IPS-15b (cell line): Measurements from ENCODE around the gene NPY2R.

Experiments used
- H3K27me3 ChIP-seq: one replicate; pipeline ENCODE4 v1.6.1; 2013; ENCODE audit warnings: low read length; ENCODE audit not compliant: control insufficient read depth, insufficient read depth
- H3K36me3 ChIP-seq: one replicate; pipeline ENCODE4 v1.6.1; 2013; ENCODE audit warnings: low read length; ENCODE audit not compliant: control insufficient read depth, insufficient read depth
- H3K4me1 ChIP-seq: one replicate; pipeline ENCODE4 v1.6.1; 2013; ENCODE audit warnings: mild to moderate bottlenecking, low read length; ENCODE audit not compliant: control insufficient read depth, insufficient read depth
- H3K4me3 ChIP-seq: one replicate; pipeline ENCODE4 v1.5.1; 2013; ENCODE audit warnings: low read depth, low read length
- H3K9ac ChIP-seq: one replicate; pipeline ENCODE4 v1.6.1; 2013; ENCODE audit warnings: low read depth, mild to moderate bottlenecking, low read length
- H3K9me3 ChIP-seq: one replicate; pipeline ENCODE4 v1.6.1; 2013; ENCODE audit warnings: mild to moderate bottlenecking, low read length; ENCODE audit not compliant: control insufficient read depth, insufficient read depth

NPY2R gene

DNA sequence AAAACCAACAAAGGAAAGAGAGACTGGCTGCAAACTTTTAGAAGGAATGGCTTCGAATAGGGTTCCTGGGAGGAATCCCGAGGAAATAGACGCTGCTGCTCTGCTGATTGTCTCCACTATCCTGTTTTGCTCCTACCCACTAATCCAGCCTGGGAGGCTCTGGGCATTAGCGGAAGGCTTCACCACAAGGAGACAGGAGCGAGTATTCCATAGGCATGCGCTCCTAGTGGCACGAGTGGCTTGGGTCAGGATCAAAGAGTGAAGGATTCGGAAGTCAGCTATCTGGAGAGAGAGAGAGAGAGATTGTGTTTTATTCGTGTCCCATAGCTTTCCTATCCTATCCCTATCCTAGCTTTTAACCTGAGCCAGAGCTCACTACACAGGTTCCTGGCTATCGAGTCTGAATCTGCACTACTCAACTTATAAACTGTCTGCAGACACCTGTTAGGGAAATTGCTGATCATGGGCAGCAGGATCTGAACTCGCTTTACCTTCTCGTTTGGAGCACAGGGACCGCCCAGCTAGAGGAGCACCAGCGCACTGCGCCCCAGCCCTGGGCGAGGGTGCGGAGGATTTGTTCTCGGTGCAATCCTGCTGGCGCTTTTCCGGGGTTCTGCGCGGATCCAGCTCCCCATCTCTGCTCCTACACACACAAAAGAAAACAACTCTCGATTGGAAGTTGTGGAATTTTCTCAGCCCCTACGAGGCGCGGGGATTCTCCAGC, 740 bp upstream of the NPY2R start:
- Histone ChIP-seq H3K4me1 (peaks cover 16% of the 10 kb centered on the region), H3K4me3 (peak overlapping the region; percentile 57)

GRCh38 chr4:155220025-155220424, 11.6 kb downstream of the NPY2R start:
- no peaks in the 10 kb centered on the region for H3K27me3 ChIP-seq
- no peaks in the 10 kb centered on the region for H3K9me3 ChIP-seq
- no peak overlapping the region for H3K9ac ChIP-seq
- H3K36me3 ChIP-seq, result no peaks in the 10 kb centered on the region
- H3K4me3 ChIP-seq, result no peak overlapping the region
- H3K4me1 ChIP-seq, result no peaks in the 10 kb centered on the region

More for the DNA sequence above, 740 bp upstream of the NPY2R start:
- Histone ChIP-seq H3K27me3 (peaks cover 44% of the 10 kb centered on the region), H3K36me3 (no peaks in the 10 kb centered on the region), H3K9me3 (no peaks in the 10 kb centered on the region), H3K9ac (no peak overlapping the region)

GRCh38 chr4:155227131-155227530, 18.7 kb downstream of the NPY2R start:
- Histone ChIP-seq H3K9ac (no peak overlapping the region), H3K9me3 (no peaks in the 10 kb centered on the region), H3K4me1 (no peaks in the 10 kb centered on the region), H3K27me3 (no peaks in the 10 kb centered on the region), H3K36me3 (no peaks in the 10 kb centered on the region), H3K4me3 (no peak overlapping the region)

DNA sequence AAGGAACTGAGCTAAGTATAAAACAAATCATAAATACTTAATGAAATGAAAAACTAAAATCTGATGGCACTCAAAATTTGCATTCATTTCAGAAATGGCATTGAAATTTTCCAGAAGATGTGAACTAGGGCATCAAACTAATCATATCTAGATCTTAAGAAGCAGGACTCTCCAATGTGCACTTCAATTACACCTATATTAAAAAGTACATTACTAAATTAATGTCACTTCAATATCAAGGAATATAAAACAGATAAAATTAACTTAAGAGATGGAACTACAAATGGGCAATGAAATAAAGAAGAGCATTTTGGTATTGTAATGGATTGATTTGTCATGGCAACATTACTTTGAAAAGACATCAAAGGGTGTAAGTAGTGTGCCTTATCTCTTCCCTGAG, 20.3 kb downstream of the NPY2R start:
- H3K9me3 ChIP-seq, result no peaks in the 10 kb centered on the region
- H3K9ac ChIP-seq, result no peak overlapping the region
- H3K36me3 ChIP-seq, result no peaks in the 10 kb centered on the region

DNA sequence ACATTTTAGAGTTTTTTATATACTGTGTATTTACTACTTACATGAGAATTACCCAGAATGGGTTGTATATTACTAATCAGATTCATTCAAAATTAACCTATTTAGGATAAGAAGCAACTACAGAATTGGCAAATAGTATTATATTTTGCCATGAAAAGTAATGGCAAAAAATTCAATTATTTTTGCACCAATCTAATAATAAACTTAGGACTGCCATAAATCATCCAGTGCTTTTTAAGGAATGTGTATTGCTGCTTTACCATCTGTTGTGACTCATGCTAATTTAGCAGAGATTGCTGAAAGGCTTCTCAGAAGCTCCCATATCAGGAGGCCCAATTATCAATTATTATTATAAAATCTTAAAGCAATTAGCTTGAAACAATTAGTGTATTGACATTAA, 24.0 kb downstream of the NPY2R start:
- H3K9me3 ChIP-seq, result no peaks in the 10 kb centered on the region
- H3K36me3 ChIP-seq, result no peaks in the 10 kb centered on the region
- H3K9ac ChIP-seq, result no peak overlapping the region
- H3K4me3 ChIP-seq, result no peak overlapping the region
- no peaks in the 10 kb centered on the region for H3K27me3 ChIP-seq
- no peaks in the 10 kb centered on the region for H3K4me1 ChIP-seq

More for the DNA sequence above, 20.3 kb downstream of the NPY2R start:
- Histone ChIP-seq H3K4me3 (no peak overlapping the region), H3K27me3 (no peaks in the 10 kb centered on the region), H3K4me1 (no peaks in the 10 kb centered on the region)

- Histone ChIP-seq H3K9ac (no peak overlapping the region), H3K4me1 (no peaks in the 10 kb centered on the region), H3K27me3 (no peaks in the 10 kb centered on the region), H3K36me3 (no peaks in the 10 kb centered on the region), H3K4me3 (no peak overlapping the region), H3K9me3 (no peaks in the 10 kb centered on the region)
Observed at GRCh38 chr4:155234206-155234605, 25.8 kb downstream of the NPY2R start.

DNA sequence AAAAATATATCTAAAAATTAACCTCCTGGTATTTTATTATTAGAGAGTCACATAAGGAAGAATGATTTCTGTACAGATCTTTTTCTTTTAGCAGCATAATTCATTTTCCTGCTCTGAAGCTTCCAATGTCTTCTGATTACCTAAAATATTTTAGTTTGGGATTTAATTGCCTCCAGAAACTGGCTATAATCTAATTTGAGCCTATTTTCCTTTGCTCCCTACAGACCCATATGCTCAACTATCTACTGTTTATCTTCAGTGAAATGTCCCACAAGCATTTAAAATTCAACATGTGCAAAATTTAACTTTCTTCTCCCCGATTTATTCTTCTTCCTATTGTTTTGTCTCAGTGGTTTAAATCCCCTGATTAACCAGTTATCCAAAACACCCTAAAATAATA, 29.1 kb downstream of the NPY2R start:
- no peak overlapping the region for H3K4me3 ChIP-seq
- no peaks in the 10 kb centered on the region for H3K27me3 ChIP-seq
- H3K4me1 ChIP-seq, result no peaks in the 10 kb centered on the region
- no peaks in the 10 kb centered on the region for H3K36me3 ChIP-seq
- no peaks in the 10 kb centered on the region for H3K9me3 ChIP-seq
- no peak overlapping the region for H3K9ac ChIP-seq

GRCh38 chr4:155241225-155241624, 32.8 kb downstream of the NPY2R start:
- H3K9me3 ChIP-seq, result no peaks in the 10 kb centered on the region
- no peak overlapping the region for H3K4me3 ChIP-seq
- no peaks in the 10 kb centered on the region for H3K27me3 ChIP-seq
- no peak overlapping the region for H3K9ac ChIP-seq
- H3K4me1 ChIP-seq, result no peaks in the 10 kb centered on the region
- no peaks in the 10 kb centered on the region for H3K36me3 ChIP-seq

- no peaks in the 10 kb centered on the region for H3K27me3 ChIP-seq
- no peak overlapping the region for H3K9ac ChIP-seq
- H3K9me3 ChIP-seq, result no peaks in the 10 kb centered on the region
- H3K4me1 ChIP-seq, result no peaks in the 10 kb centered on the region
- H3K36me3 ChIP-seq, result no peaks in the 10 kb centered on the region
- no peak overlapping the region for H3K4me3 ChIP-seq
Observed at GRCh38 chr4:155241664-155242063, 33.2 kb downstream of the NPY2R start.

DNA sequence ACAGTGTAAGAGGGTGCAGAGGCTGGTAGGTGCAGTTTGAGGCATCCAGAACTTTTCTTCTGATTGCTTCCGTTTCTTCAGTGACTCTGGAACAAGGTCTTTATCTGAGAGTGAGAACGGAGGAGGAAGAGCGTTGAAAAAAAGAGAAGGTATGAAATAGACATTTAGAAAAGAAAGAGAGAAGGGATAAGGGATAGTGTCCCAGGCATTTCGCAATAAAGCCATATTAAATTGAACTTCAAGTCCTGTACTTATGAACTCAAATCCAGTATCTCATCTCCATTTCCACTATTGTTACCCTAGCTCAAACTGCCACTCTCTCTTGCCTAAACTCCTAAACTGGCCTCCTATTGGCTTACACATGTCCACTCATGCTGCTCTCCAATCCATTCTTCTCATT, 36.7 kb downstream of the NPY2R start:
- no peak overlapping the region for H3K4me3 ChIP-seq
- H3K9me3 ChIP-seq, result no peaks in the 10 kb centered on the region
- no peaks in the 10 kb centered on the region for H3K4me1 ChIP-seq
- no peaks in the 10 kb centered on the region for H3K27me3 ChIP-seq
- H3K9ac ChIP-seq, result no peak overlapping the region
- no peaks in the 10 kb centered on the region for H3K36me3 ChIP-seq

DNA sequence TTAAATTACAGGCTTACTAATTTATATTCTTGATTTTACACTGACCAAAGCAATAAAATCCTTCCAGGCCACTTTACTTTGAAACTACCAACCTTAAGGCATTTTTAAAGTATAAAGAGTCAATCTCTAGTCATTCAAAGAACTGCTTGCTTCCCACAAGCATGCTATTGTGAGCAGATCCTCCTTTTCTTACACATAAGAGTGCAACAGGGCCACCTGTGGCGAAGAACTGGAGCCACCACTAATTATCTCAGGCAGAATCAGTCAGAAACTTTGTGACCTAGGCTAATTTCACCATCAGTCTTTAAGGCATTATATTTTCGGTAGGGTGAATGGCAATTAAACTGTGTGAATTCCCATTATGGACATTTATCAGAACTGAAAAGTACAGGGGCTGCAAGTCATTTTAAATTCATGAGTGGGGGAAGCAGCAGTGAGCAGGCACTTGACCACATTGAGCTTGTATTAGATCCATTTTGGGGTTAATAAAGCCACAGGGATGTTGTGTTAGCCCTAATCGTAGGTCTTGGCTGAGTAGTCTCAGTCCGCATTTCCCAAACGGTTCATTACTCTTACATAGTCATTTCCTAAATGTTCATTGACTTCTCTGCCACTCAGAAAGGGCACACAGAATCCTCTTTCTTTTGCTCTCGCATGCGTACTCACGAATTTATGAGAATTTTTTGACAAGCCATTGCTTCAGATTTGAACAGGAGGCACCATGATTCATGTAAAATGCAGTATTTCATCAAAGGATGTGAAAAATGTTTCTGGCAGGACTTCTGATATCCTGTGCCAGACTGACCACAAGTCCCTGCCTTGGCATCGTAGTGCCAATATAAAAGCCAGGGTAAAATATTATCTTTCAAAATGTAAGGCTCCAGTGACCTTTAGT, 39.8 kb downstream of the NPY2R start:
- Histone ChIP-seq H3K9me3 (no peaks in the 10 kb centered on the region), H3K9ac (no peak overlapping the region), H3K27me3 (no peaks in the 10 kb centered on the region), H3K4me1 (no peaks in the 10 kb centered on the region), H3K4me3 (no peak overlapping the region), H3K36me3 (no peaks in the 10 kb centered on the region)

DNA sequence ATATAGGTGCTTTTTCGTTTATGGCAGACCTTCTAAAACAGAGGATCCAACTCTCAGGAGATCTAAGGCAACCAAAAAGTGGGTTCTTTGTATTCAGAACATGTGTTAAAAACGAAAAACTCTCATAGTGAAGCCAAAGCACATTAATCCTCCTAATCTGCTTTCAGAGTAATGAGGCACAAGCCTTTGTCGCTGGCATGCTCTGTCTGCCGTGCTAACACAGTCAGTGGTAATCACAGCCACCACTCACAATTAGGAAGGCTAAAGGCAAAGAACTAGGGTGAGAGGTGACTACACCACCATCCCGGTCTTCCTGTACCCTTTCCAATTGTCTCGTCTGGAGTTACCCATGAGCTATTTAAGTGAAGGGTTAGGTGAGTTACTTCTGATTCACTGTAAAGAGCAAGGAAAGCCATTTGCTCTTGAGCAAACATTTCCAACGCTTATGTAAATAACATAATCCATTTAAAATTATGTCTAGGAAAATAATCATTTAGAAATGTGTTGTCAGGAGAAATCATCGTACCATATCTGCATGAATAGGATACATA, 40.7 kb downstream of the NPY2R start:
- no peaks in the 10 kb centered on the region for H3K36me3 ChIP-seq
- no peak overlapping the region for H3K4me3 ChIP-seq
- H3K9ac ChIP-seq, result no peak overlapping the region
- H3K27me3 ChIP-seq, result no peaks in the 10 kb centered on the region
- no peaks in the 10 kb centered on the region for H3K4me1 ChIP-seq
- no peaks in the 10 kb centered on the region for H3K9me3 ChIP-seq
